ENCODE results near the gene VIM. TPM values are rescaled to one million over a fixed set of nuclear protein-coding genes. Genes with fewer than 3 reads are reported as not detected.

VIM gene
- total and polyA plus RNA-seq, 9 donors: 2,090 to 3,715 (median 2,608) TPM

GRCh38 chr10:17206210-17206709 is 21.8 kb upstream of the VIM start:
- Histone ChIP-seq H3K27ac (ENCODE audit: low read length) (no peak overlapping the region), H3K36me3 (ENCODE audit: control insufficient read depth, insufficient read depth, low read length) (no peaks in the 10 kb centered on the region), H3K4me1 (ENCODE audit: control insufficient read depth, insufficient read depth, low read length) (peaks cover 5% of the 10 kb centered on the region), H3K4me3 (ENCODE audit: low read length) (no peak overlapping the region), H3K27me3 (ENCODE audit: control insufficient read depth, insufficient read depth, low read length) (no peaks in the 10 kb centered on the region), H3K9me3 (replicated peaks; ENCODE audit: control insufficient read depth, low read depth, low read length) (no peaks in the 10 kb centered on the region)
- no peak for DNase-seq
- WGBS (ENCODE audit: insufficient coverage): 89% methylated on average over 3 of the region's 7 CpGs

- no peaks in the 10 kb centered on the region for H3K27me3 ChIP-seq (ENCODE audit: control insufficient read depth, insufficient read depth, low read length)
- H3K9me3 ChIP-seq (replicated peaks; ENCODE audit: control insufficient read depth, low read depth, low read length): no peaks in the 10 kb centered on the region
- no peak overlapping the region for H3K4me3 ChIP-seq (ENCODE audit: low read length)
- no peak for DNase-seq
- H3K36me3 ChIP-seq (ENCODE audit: control insufficient read depth, insufficient read depth, low read length): no peaks in the 10 kb centered on the region
- no peak overlapping the region for H3K27ac ChIP-seq (ENCODE audit: low read length)
- no peaks in the 10 kb centered on the region for H3K4me1 ChIP-seq (ENCODE audit: control insufficient read depth, insufficient read depth, low read length)
Measured at GRCh38 chr10:17208476-17208875, 19.6 kb upstream of the VIM start.

- no peaks in the 10 kb centered on the region for H3K4me1 ChIP-seq (ENCODE audit: control insufficient read depth, insufficient read depth, low read length)
- H3K9me3 ChIP-seq (replicated peaks; ENCODE audit: control insufficient read depth, low read depth, low read length): no peaks in the 10 kb centered on the region
- no CpG with 5 or more reads among the region's 1 CpG for WGBS (ENCODE audit: insufficient coverage)
- H3K27ac ChIP-seq (ENCODE audit: low read length): no peak overlapping the region
- no peak for DNase-seq
- no peak overlapping the region for H3K4me3 ChIP-seq (ENCODE audit: low read length)
- no peaks in the 10 kb centered on the region for H3K27me3 ChIP-seq (ENCODE audit: control insufficient read depth, insufficient read depth, low read length)
- no peaks in the 10 kb centered on the region for H3K36me3 ChIP-seq (ENCODE audit: control insufficient read depth, insufficient read depth, low read length)
Measured at GRCh38 chr10:17209302-17209701, 18.7 kb upstream of the VIM start.

- Histone ChIP-seq H3K4me1 (ENCODE audit: control insufficient read depth, insufficient read depth, low read length) (no peaks in the 10 kb centered on the region), H3K27me3 (ENCODE audit: control insufficient read depth, insufficient read depth, low read length) (no peaks in the 10 kb centered on the region), H3K4me3 (ENCODE audit: low read length) (no peak overlapping the region), H3K9me3 (replicated peaks; ENCODE audit: control insufficient read depth, low read depth, low read length) (no peaks in the 10 kb centered on the region), H3K36me3 (ENCODE audit: control insufficient read depth, insufficient read depth, low read length) (no peaks in the 10 kb centered on the region), H3K27ac (ENCODE audit: low read length) (no peak overlapping the region)
- no CpG with 5 or more reads among the region's 2 CpGs for WGBS (ENCODE audit: insufficient coverage)
- DNase-seq: no peak
Measured at GRCh38 chr10:17209881-17210280, 18.2 kb upstream of the VIM start.

- H3K9me3 ChIP-seq (replicated peaks; ENCODE audit: control insufficient read depth, low read depth, low read length): no peaks in the 10 kb centered on the region
- H3K4me3 ChIP-seq (ENCODE audit: low read length): no peak overlapping the region
- no peaks in the 10 kb centered on the region for H3K36me3 ChIP-seq (ENCODE audit: control insufficient read depth, insufficient read depth, low read length)
- H3K27me3 ChIP-seq (ENCODE audit: control insufficient read depth, insufficient read depth, low read length): no peaks in the 10 kb centered on the region
- H3K27ac ChIP-seq (ENCODE audit: low read length): no peak overlapping the region
- H3K4me1 ChIP-seq (ENCODE audit: control insufficient read depth, insufficient read depth, low read length): no peaks in the 10 kb centered on the region
- DNase-seq: no peak
- no CpG with 5 or more reads among the region's 3 CpGs for WGBS (ENCODE audit: insufficient coverage)
Measured at GRCh38 chr10:17210361-17210760, 17.7 kb upstream of the VIM start.

- Histone ChIP-seq H3K4me3 (ENCODE audit: low read length) (no peak overlapping the region), H3K4me1 (ENCODE audit: control insufficient read depth, insufficient read depth, low read length) (no peaks in the 10 kb centered on the region), H3K9me3 (replicated peaks; ENCODE audit: control insufficient read depth, low read depth, low read length) (no peaks in the 10 kb centered on the region), H3K27ac (ENCODE audit: low read length) (no peak overlapping the region), H3K27me3 (ENCODE audit: control insufficient read depth, insufficient read depth, low read length) (no peaks in the 10 kb centered on the region), H3K36me3 (ENCODE audit: control insufficient read depth, insufficient read depth, low read length) (no peaks in the 10 kb centered on the region)
- no peak for DNase-seq
Measured at GRCh38 chr10:17212802-17213221, 15.2 kb upstream of the VIM start.

GRCh38 chr10:17213646-17214349 is 14.2 kb upstream of the VIM start:
- Histone ChIP-seq H3K27me3 (ENCODE audit: control insufficient read depth, insufficient read depth, low read length) (no peaks in the 10 kb centered on the region), H3K9me3 (replicated peaks; ENCODE audit: control insufficient read depth, low read depth, low read length) (no peaks in the 10 kb centered on the region), H3K4me3 (ENCODE audit: low read length) (no peak overlapping the region), H3K27ac (ENCODE audit: low read length) (no peak overlapping the region), H3K4me1 (ENCODE audit: control insufficient read depth, insufficient read depth, low read length) (no peaks in the 10 kb centered on the region), H3K36me3 (ENCODE audit: control insufficient read depth, insufficient read depth, low read length) (no peaks in the 10 kb centered on the region)
- DNase-seq: no peak
- WGBS (ENCODE audit: insufficient coverage): no CpG with 5 or more reads among the region's 2 CpGs

GRCh38 chr10:17214526-17214925 is 13.5 kb upstream of the VIM start:
- H3K36me3 ChIP-seq (ENCODE audit: control insufficient read depth, insufficient read depth, low read length): no peaks in the 10 kb centered on the region
- H3K9me3 ChIP-seq (replicated peaks; ENCODE audit: control insufficient read depth, low read depth, low read length): no peaks in the 10 kb centered on the region
- H3K4me3 ChIP-seq (ENCODE audit: low read length): no peak overlapping the region
- 45% methylated on average over 1 of the region's 2 CpGs for WGBS (ENCODE audit: insufficient coverage)
- DNase-seq: no peak
- H3K27ac ChIP-seq (ENCODE audit: low read length): peak overlapping the region; percentile 68
- H3K4me1 ChIP-seq (ENCODE audit: control insufficient read depth, insufficient read depth, low read length): no peaks in the 10 kb centered on the region
- H3K27me3 ChIP-seq (ENCODE audit: control insufficient read depth, insufficient read depth, low read length): no peaks in the 10 kb centered on the region

GRCh38 chr10:17214971-17215781 is 12.9 kb upstream of the VIM start:
- DNase-seq: peak; percentile 85
- WGBS (ENCODE audit: insufficient coverage): 36% methylated on average over 5 of the region's 9 CpGs
- no peaks in the 10 kb centered on the region for H3K4me1 ChIP-seq (ENCODE audit: control insufficient read depth, insufficient read depth, low read length)

GRCh38 chr10:17215782-17216122 is 12.3 kb upstream of the VIM start:
- H3K27ac ChIP-seq (ENCODE audit: low read length): peak overlapping the region; percentile 33
- WGBS (ENCODE audit: insufficient coverage): no CpG with 5 or more reads among the region's 2 CpGs
- H3K4me1 ChIP-seq (ENCODE audit: control insufficient read depth, insufficient read depth, low read length): no peaks in the 10 kb centered on the region
- no peaks in the 10 kb centered on the region for H3K9me3 ChIP-seq (replicated peaks; ENCODE audit: control insufficient read depth, low read depth, low read length)
- no peaks in the 10 kb centered on the region for H3K36me3 ChIP-seq (ENCODE audit: control insufficient read depth, insufficient read depth, low read length)
- no peak for DNase-seq
- H3K27me3 ChIP-seq (ENCODE audit: control insufficient read depth, insufficient read depth, low read length): no peaks in the 10 kb centered on the region
- H3K4me3 ChIP-seq (ENCODE audit: low read length): no peak overlapping the region

More at GRCh38 chr10:17214971-17215781, 12.9 kb upstream of the VIM start:
- Histone ChIP-seq H3K4me3 (ENCODE audit: low read length) (no peak overlapping the region), H3K9me3 (replicated peaks; ENCODE audit: control insufficient read depth, low read depth, low read length) (no peaks in the 10 kb centered on the region), H3K27me3 (ENCODE audit: control insufficient read depth, insufficient read depth, low read length) (no peaks in the 10 kb centered on the region), H3K27ac (ENCODE audit: low read length) (peak overlapping the region; percentile 68), H3K36me3 (ENCODE audit: control insufficient read depth, insufficient read depth, low read length) (no peaks in the 10 kb centered on the region)
